H9 (cell line): ENCODE measurements around the gene SH2D3C. TPM values are rescaled to one million over a fixed set of nuclear protein-coding genes. Genes with fewer than 3 reads are reported as not detected.
A peak's percentile ranks its signal among the peaks of the same experiment; 100 is the strongest.

Experiments
- DNase-seq: peaks from one replicate; pipeline ENCODE4 v3.0.0-alpha.2; 2017
- H2AFZ ChIP-seq: one replicate; pipeline ENCODE4 v1.6.1; 2013; ENCODE audit warnings: mild to moderate bottlenecking, low read length, control low read depth, moderate library complexity
- H2AK5ac ChIP-seq: 2 replicates; pipeline ENCODE4 v1.6.1; 2013; ENCODE audit warnings: low read length, control low read depth, mixed read lengths; ENCODE audit not compliant: insufficient read length
- H2BK120ac ChIP-seq: one replicate; pipeline ENCODE4 v1.6.1; 2013; ENCODE audit warnings: low read depth, mild to moderate bottlenecking, low read length, control low read depth, inconsistent platforms; ENCODE audit not compliant: poor library complexity, severe bottlenecking
- H2BK12ac ChIP-seq: 2 replicates; pipeline ENCODE4 v1.6.1; 2013; ENCODE audit warnings: low read length, control low read depth, mixed read lengths, low read depth; ENCODE audit not compliant: insufficient read length
- H2BK15ac ChIP-seq: 2 replicates; pipeline ENCODE4 v1.6.1; 2013; ENCODE audit warnings: low read depth, low read length, control low read depth
- H2BK20ac ChIP-seq: one replicate; pipeline ENCODE4 v1.6.1; 2013; ENCODE audit warnings: low read depth, mild to moderate bottlenecking, low read length, control low read depth, inconsistent platforms; ENCODE audit not compliant: poor library complexity, severe bottlenecking
- H2BK5ac ChIP-seq: 2 replicates; pipeline ENCODE4 v1.6.1; 2013; ENCODE audit warnings: low read length, control low read depth, mixed read lengths; ENCODE audit not compliant: insufficient read length
- H3K14ac ChIP-seq: 2 replicates; pipeline ENCODE4 v1.6.1; 2013; ENCODE audit warnings: low read length, control low read depth; ENCODE audit not compliant: insufficient read depth
- H3K18ac ChIP-seq: 2 replicates; pipeline ENCODE4 v1.6.1; 2013; ENCODE audit warnings: low read depth, mild to moderate bottlenecking, mixed read lengths, low read length, control low read depth; ENCODE audit not compliant: insufficient read length
- H3K23ac ChIP-seq: 2 replicates; pipeline ENCODE4 v1.6.1; 2013; ENCODE audit warnings: low read length, control low read depth, mixed read lengths, low read depth; ENCODE audit not compliant: insufficient read length
- H3K23me2 ChIP-seq: 2 replicates; pipeline ENCODE4 v1.6.1; 2013; ENCODE audit warnings: low read depth, mild to moderate bottlenecking, mixed read lengths, low read length, control low read depth; ENCODE audit not compliant: insufficient read length, poor library complexity, severe bottlenecking
- H3K27ac ChIP-seq: 2 replicates; pipeline ENCODE4 v1.5.1; 2013; ENCODE audit warnings: low read length, control low read depth, mixed read lengths, low read depth; ENCODE audit not compliant: insufficient read length
- H3K27me3 ChIP-seq: 2 replicates; pipeline ENCODE4 v1.6.1; 2013; ENCODE audit warnings: low read length, control low read depth, inconsistent platforms; ENCODE audit not compliant: insufficient read depth
- H3K4ac ChIP-seq: 2 replicates; pipeline ENCODE4 v1.6.1; 2013; ENCODE audit warnings: low read depth, mild to moderate bottlenecking, control low read depth, inconsistent platforms, low read length, moderate library complexity
- H3K4me1 ChIP-seq: 2 replicates; pipeline ENCODE4 v1.6.1; 2013; ENCODE audit warnings: low read length, control low read depth, inconsistent platforms; ENCODE audit not compliant: insufficient read depth
- H3K4me2 ChIP-seq: 2 replicates; pipeline ENCODE4 v1.6.1; 2013; ENCODE audit warnings: low read length, control low read depth, mixed read lengths; ENCODE audit not compliant: insufficient read length, insufficient read depth
- H3K56ac ChIP-seq: 2 replicates; pipeline ENCODE4 v1.6.1; 2013; ENCODE audit warnings: low read depth, mild to moderate bottlenecking, mixed read lengths, low read length, control low read depth; ENCODE audit not compliant: insufficient read length
- H3K79me1 ChIP-seq: 2 replicates; pipeline ENCODE4 v1.6.1; 2013; ENCODE audit warnings: low read depth, mild to moderate bottlenecking, moderate library complexity, low read length, control low read depth, inconsistent platforms; ENCODE audit not compliant: insufficient read depth, poor library complexity, severe bottlenecking
- H3K79me2 ChIP-seq: 2 replicates; pipeline ENCODE4 v1.6.1; 2013; ENCODE audit warnings: low read length, control low read depth, inconsistent platforms; ENCODE audit not compliant: insufficient read depth
- H3K9ac ChIP-seq: 2 replicates; pipeline ENCODE4 v1.6.1; 2013; ENCODE audit warnings: low read length, control low read depth, mixed read lengths; ENCODE audit not compliant: insufficient read length; ENCODE audit errors: extremely low read depth
- H3K9me3 ChIP-seq: one replicate; pipeline ENCODE4 v1.6.1; 2013; ENCODE audit warnings: low read depth, low read length, inconsistent platforms; ENCODE audit not compliant: control insufficient read depth
- H3T11ph ChIP-seq: one replicate; pipeline ENCODE4 v1.6.1; 2013; ENCODE audit warnings: mild to moderate bottlenecking, low read length, control low read depth, inconsistent platforms
- H4K20me1 ChIP-seq: one replicate; pipeline ENCODE4 v1.6.1; 2013; ENCODE audit not compliant: control insufficient read depth, insufficient read length, insufficient read depth
- H4K5ac ChIP-seq: 2 replicates; pipeline ENCODE4 v1.6.1; 2013; ENCODE audit warnings: low read depth, mild to moderate bottlenecking, mixed read lengths, low read length, control low read depth; ENCODE audit not compliant: insufficient read length
- H4K8ac ChIP-seq: replicated peaks from 2 replicates; pipeline ENCODE4 v1.6.1; 2013; ENCODE audit warnings: low read length, control low read depth, mixed read lengths, low read depth; ENCODE audit not compliant: insufficient read length
- H4K91ac ChIP-seq: 2 replicates; pipeline ENCODE4 v1.6.1; 2013; ENCODE audit warnings: low read depth, mild to moderate bottlenecking, moderate library complexity, mixed read lengths, low read length, control low read depth; ENCODE audit not compliant: insufficient read length
- H3K27ac Mint-ChIP-seq, 3 experiments: 2 replicates in 2 of 3; 3 replicates in 1 of 3; pipeline ENCODE4 v1.8.0; 2020 to 2021; ENCODE audit warnings: mixed read lengths in 3 of 3, mild to moderate bottlenecking in 1 of 3, moderate library complexity in 1 of 3
- H3K27me3 Mint-ChIP-seq: 2 replicates; pipeline ENCODE4 v1.8.0; 2021; ENCODE audit warnings: low read depth, mild to moderate bottlenecking, moderate library complexity, mixed read lengths
- H3K36me3 Mint-ChIP-seq, 3 experiments: 2 replicates in 2 of 3; 3 replicates in 1 of 3; pipeline ENCODE4 v1.8.0; 2020 to 2021; ENCODE audit warnings: low read depth in 3 of 3, mixed read lengths in 3 of 3; ENCODE audit not compliant: insufficient read depth in 1 of 3
- H3K4me1 Mint-ChIP-seq, 2 experiments: 2 replicates each; pipeline ENCODE4 v1.8.0; 2020; ENCODE audit warnings: mixed read lengths in 2 of 2
- H3K4me3 Mint-ChIP-seq, 2 experiments: 2 replicates in 1 of 2; 3 replicates in 1 of 2; pipeline ENCODE4 v1.8.0; 2020 to 2021; ENCODE audit warnings: mild to moderate bottlenecking in 2 of 2, mixed read lengths in 2 of 2, moderate library complexity in 1 of 2
- H3K9me3 Mint-ChIP-seq, 2 experiments: 2 replicates in 1 of 2; 3 replicates in 1 of 2; pipeline ENCODE4 v1.8.0; 2020; ENCODE audit warnings: mild to moderate bottlenecking in 2 of 2, mixed read lengths in 2 of 2, moderate library complexity in 1 of 2
- CTCF ChIP-seq: fragments of 200-600 bp; sonication (generic); conservative IDR thresholded peaks from 3 replicates; pipeline ENCODE4 v1.8.0; 2021; ENCODE audit warnings: antibody characterized with exemption, mild to moderate bottlenecking
- WGBS: extraction: QIAGEN DNeasy Blood & Tissue Kit; methylation state at CpG from one replicate; pipeline ENCODE4 v1.1.7; 2013; ENCODE audit warnings: missing lambda C conversion rate, low lambda C conversion rate, mixed read lengths; ENCODE audit not compliant: insufficient read length; ENCODE audit errors: extremely low coverage; 5-methylcytosine and 5-hydroxymethylcytosine counted together
- total RNA-seq: library from RNA; stranded (reverse); gene quantifications from 2 replicates; pipeline ENCODE4 v1.2.1, GENCODE V29; 2021

The SH2D3C gene
- total RNA-seq, 1 experiment from 2014 or later = 1.7 TPM

DNA sequence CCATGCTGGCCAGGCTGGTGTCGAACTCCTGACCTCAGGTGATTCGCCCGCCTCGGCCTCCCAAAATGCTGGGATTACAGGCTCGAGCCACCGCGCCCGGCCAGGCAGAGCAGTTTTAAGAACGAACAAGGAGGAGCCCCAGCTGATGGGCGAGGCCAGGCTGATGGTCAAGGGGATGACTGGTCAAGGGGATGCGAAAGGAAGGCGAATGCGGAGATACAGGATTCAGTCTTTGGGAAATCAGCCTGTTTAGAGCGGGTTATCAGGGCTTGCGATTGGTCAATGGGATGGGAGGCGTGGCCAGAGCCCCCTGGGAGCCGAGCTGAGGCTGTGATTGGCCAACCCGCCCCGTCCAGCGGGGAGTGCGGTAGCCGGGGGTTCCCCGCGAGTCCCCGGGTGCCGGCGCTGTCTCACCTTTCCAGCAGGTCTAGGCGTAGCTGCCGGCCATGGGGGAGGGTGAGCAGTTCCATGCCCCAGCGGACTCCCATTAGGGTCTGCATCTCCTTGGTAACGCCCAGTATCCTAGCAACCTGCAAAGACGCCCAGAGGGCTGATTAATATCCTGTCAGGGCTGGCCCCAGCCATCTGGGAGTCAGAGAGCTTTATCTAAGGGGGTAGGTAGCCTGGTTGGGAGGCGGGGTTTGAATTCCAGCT lies 35.9 kb downstream of the SH2D3C start:
- TF ChIP-seq CTCF = no peak
- H2BK5ac ChIP-seq = no peak overlapping the region
- no peak overlapping the region for H3T11ph ChIP-seq
- no peaks in the 10 kb centered on the region for H3K9me3 ChIP-seq
- DNase-seq = peak; percentile 98
- H3K56ac ChIP-seq = no peak overlapping the region
- no peaks in the 10 kb centered on the region for H3K27me3 ChIP-seq
- no peak overlapping the region for H2BK15ac ChIP-seq
- peak overlapping the region; percentile 75 for H3K4me2 ChIP-seq
- H4K8ac ChIP-seq = no peak overlapping the region
- H4K5ac ChIP-seq = no peak overlapping the region
- no peaks in the 10 kb centered on the region for H3K9me3 Mint-ChIP-seq
- H2BK12ac ChIP-seq = no peak overlapping the region
- H3K18ac ChIP-seq = no peak overlapping the region
- no peak overlapping the region for H3K4ac ChIP-seq
- H3K4me1 ChIP-seq = no peaks in the 10 kb centered on the region
- no peak overlapping the region for H3K14ac ChIP-seq
- H2AFZ ChIP-seq = no peak overlapping the region
- H2BK20ac ChIP-seq = no peak overlapping the region
- H2BK120ac ChIP-seq = no peak overlapping the region
- H3K79me1 ChIP-seq = no peaks in the 10 kb centered on the region
- no peaks in the 10 kb centered on the region for H3K79me2 ChIP-seq
- peaks cover 7% of the 10 kb centered on the region for H3K23me2 ChIP-seq
- H3K27ac Mint-ChIP-seq = peak overlapping the region; percentile 74 to 97 (median 89); a peak in 4 of 7 replicates
- no peaks in the 10 kb centered on the region for H4K20me1 ChIP-seq
- H4K91ac ChIP-seq = no peak overlapping the region
- peak overlapping the region; percentile 73 to 91 for H3K4me3 Mint-ChIP-seq
- no peaks in the 10 kb centered on the region for H3K36me3 Mint-ChIP-seq
- peaks cover 14% of the 10 kb centered on the region for H3K27me3 Mint-ChIP-seq
- no peak overlapping the region for H3K27ac ChIP-seq
- no peak overlapping the region for H2AK5ac ChIP-seq
- no CpG with 5 or more reads among the region's 33 CpGs for WGBS
- H3K4me1 Mint-ChIP-seq = peaks cover 4 to 17% of the 10 kb centered on the region in 2 experiments
- no peak overlapping the region for H3K23ac ChIP-seq
- peak overlapping the region; percentile 31 for H3K9ac ChIP-seq
